ENCODE measurements around the gene PCBP2. TPM values are rescaled to one million over a fixed set of nuclear protein-coding genes. Genes with fewer than 3 reads are reported as not detected.
"Not testable (repeated sequence)": the region's sequence is repeated elsewhere in the genome, so short reads cannot be mapped to it uniquely, and the experiment has no call there.

Gene PCBP2
- polyA plus RNA-seq, 2 donors = 330 to 344 TPM

- H3K36me3 ChIP-seq (ENCODE audit: control insufficient read depth in 2 of 2, insufficient read depth in 2 of 2, low read length in 1 of 2) = peaks cover under 1% of the 10 kb centered on the region in 2 donors
- no peak overlapping the region for H3K27ac ChIP-seq (ENCODE audit: low read depth in 2 of 2, low read length in 1 of 2)
- WGBS, 2 donors = 80 to 87% methylated on average over 2 of the region's 2 CpGs
- H3K27me3 ChIP-seq (ENCODE audit: control insufficient read depth in 1 of 2, insufficient read depth in 2 of 2, low read length in 2 of 2) = no peaks in the 10 kb centered on the region
- no peak overlapping the region for H3K4me3 ChIP-seq (ENCODE audit: low read depth in 1 of 2, low read length in 2 of 2)
- H3K9me3 ChIP-seq (ENCODE audit: control insufficient read depth in 2 of 2, insufficient read depth in 1 of 2, low read depth in 1 of 2, low read length in 1 of 2) = no peaks in the 10 kb centered on the region
- no peaks in the 10 kb centered on the region for H3K4me1 ChIP-seq (ENCODE audit: control insufficient read depth in 2 of 2, insufficient read depth in 2 of 2, low read length in 1 of 2)
Observed at GRCh38 chr12:53419756-53420155, 32.1 kb upstream of the PCBP2 start.

GRCh38 chr12:53422247-53422646 lies 29.7 kb upstream of the PCBP2 start:
- H3K9me3 ChIP-seq (ENCODE audit: control insufficient read depth in 2 of 2, insufficient read depth in 1 of 2, low read depth in 1 of 2, low read length in 1 of 2); H3K27ac ChIP-seq (ENCODE audit: low read depth in 2 of 2, low read length in 1 of 2); H3K36me3 ChIP-seq (ENCODE audit: control insufficient read depth in 2 of 2, insufficient read depth in 2 of 2, low read length in 1 of 2); H3K4me3 ChIP-seq (ENCODE audit: low read depth in 1 of 2, low read length in 2 of 2); H3K4me1 ChIP-seq (ENCODE audit: control insufficient read depth in 2 of 2, insufficient read depth in 2 of 2, low read length in 1 of 2); H3K27me3 ChIP-seq (ENCODE audit: control insufficient read depth in 1 of 2, insufficient read depth in 2 of 2, low read length in 2 of 2): not testable (repeated sequence)
- WGBS, 2 donors = 83 to 90% methylated on average over 9 to 12 of the region's 12 CpGs

GRCh38 chr12:53423597-53423996 lies 28.3 kb upstream of the PCBP2 start, which contains the start of gene AMHR2:
Gene AMHR2, plus strand, starts transcription at chr12:53423855. Its CDS starts 80 bp downstream, at chr12:53423935.
- Histone ChIP-seq H3K27me3 (ENCODE audit: control insufficient read depth in 1 of 2, insufficient read depth in 2 of 2, low read length in 2 of 2) (no peaks in the 10 kb centered on the region), H3K36me3 (ENCODE audit: control insufficient read depth in 2 of 2, insufficient read depth in 2 of 2, low read length in 1 of 2) (no peaks in the 10 kb centered on the region), H3K4me1 (ENCODE audit: control insufficient read depth in 2 of 2, insufficient read depth in 2 of 2, low read length in 1 of 2) (no peaks in the 10 kb centered on the region), H3K27ac (ENCODE audit: low read depth in 2 of 2, low read length in 1 of 2) (no peak within 1 kb of the TSS), H3K9me3 (ENCODE audit: control insufficient read depth in 2 of 2, insufficient read depth in 1 of 2, low read depth in 1 of 2, low read length in 1 of 2) (no peaks in the 10 kb centered on the region), H3K4me3 (ENCODE audit: low read depth in 1 of 2, low read length in 2 of 2) (no peak within 1 kb of the TSS)
- 92 to 100% methylated on average over 1 of the region's 1 CpG for WGBS, 2 donors

- Histone ChIP-seq H3K27me3 (ENCODE audit: control insufficient read depth in 1 of 2, insufficient read depth in 2 of 2, low read length in 2 of 2) (no peaks in the 10 kb centered on the region), H3K36me3 (ENCODE audit: control insufficient read depth in 2 of 2, insufficient read depth in 2 of 2, low read length in 1 of 2) (no peaks in the 10 kb centered on the region), H3K9me3 (ENCODE audit: control insufficient read depth in 2 of 2, insufficient read depth in 1 of 2, low read depth in 1 of 2, low read length in 1 of 2) (no peaks in the 10 kb centered on the region), H3K27ac (ENCODE audit: low read depth in 2 of 2, low read length in 1 of 2) (no peak overlapping the region), H3K4me3 (ENCODE audit: low read depth in 1 of 2, low read length in 2 of 2) (no peak overlapping the region), H3K4me1 (ENCODE audit: control insufficient read depth in 2 of 2, insufficient read depth in 2 of 2, low read length in 1 of 2) (no peaks in the 10 kb centered on the region)
- WGBS, 2 donors = 65 to 84% methylated on average over 9 of the region's 9 CpGs
Observed at GRCh38 chr12:53424626-53425514, 27.0 kb upstream of the PCBP2 start.

GRCh38 chr12:53425515-53426150 lies 26.3 kb upstream of the PCBP2 start:
- Histone ChIP-seq H3K36me3 (ENCODE audit: control insufficient read depth in 2 of 2, insufficient read depth in 2 of 2, low read length in 1 of 2) (no peaks in the 10 kb centered on the region), H3K27ac (ENCODE audit: low read depth in 2 of 2, low read length in 1 of 2) (no peak overlapping the region), H3K4me3 (ENCODE audit: low read depth in 1 of 2, low read length in 2 of 2) (no peak overlapping the region), H3K9me3 (ENCODE audit: control insufficient read depth in 2 of 2, insufficient read depth in 1 of 2, low read depth in 1 of 2, low read length in 1 of 2) (no peaks in the 10 kb centered on the region), H3K4me1 (ENCODE audit: control insufficient read depth in 2 of 2, insufficient read depth in 2 of 2, low read length in 1 of 2) (no peaks in the 10 kb centered on the region), H3K27me3 (ENCODE audit: control insufficient read depth in 1 of 2, insufficient read depth in 2 of 2, low read length in 2 of 2) (no peaks in the 10 kb centered on the region)
- WGBS, 2 donors = 68 to 80% methylated on average over 10 to 11 of the region's 11 CpGs

- Histone ChIP-seq H3K4me3 (ENCODE audit: low read depth in 1 of 2, low read length in 2 of 2) (no peak overlapping the region), H3K36me3 (ENCODE audit: control insufficient read depth in 2 of 2, insufficient read depth in 2 of 2, low read length in 1 of 2) (no peaks in the 10 kb centered on the region), H3K9me3 (ENCODE audit: control insufficient read depth in 2 of 2, insufficient read depth in 1 of 2, low read depth in 1 of 2, low read length in 1 of 2) (no peaks in the 10 kb centered on the region), H3K27ac (ENCODE audit: low read depth in 2 of 2, low read length in 1 of 2) (no peak overlapping the region), H3K4me1 (ENCODE audit: control insufficient read depth in 2 of 2, insufficient read depth in 2 of 2, low read length in 1 of 2) (no peaks in the 10 kb centered on the region), H3K27me3 (ENCODE audit: control insufficient read depth in 1 of 2, insufficient read depth in 2 of 2, low read length in 2 of 2) (no peaks in the 10 kb centered on the region)
- WGBS, 2 donors = 61 to 63% methylated on average over 7 of the region's 7 CpGs
Observed at GRCh38 chr12:53427905-53428594, 23.9 kb upstream of the PCBP2 start.

GRCh38 chr12:53428741-53429140 lies 23.2 kb upstream of the PCBP2 start:
- H3K27ac ChIP-seq (ENCODE audit: low read depth in 2 of 2, low read length in 1 of 2) = no peak overlapping the region
- H3K36me3 ChIP-seq (ENCODE audit: control insufficient read depth in 2 of 2, insufficient read depth in 2 of 2, low read length in 1 of 2) = no peaks in the 10 kb centered on the region
- no peak overlapping the region for H3K4me3 ChIP-seq (ENCODE audit: low read depth in 1 of 2, low read length in 2 of 2)
- H3K4me1 ChIP-seq (ENCODE audit: control insufficient read depth in 2 of 2, insufficient read depth in 2 of 2, low read length in 1 of 2) = no peaks in the 10 kb centered on the region
- H3K27me3 ChIP-seq (ENCODE audit: control insufficient read depth in 1 of 2, insufficient read depth in 2 of 2, low read length in 2 of 2) = no peaks in the 10 kb centered on the region
- no peaks in the 10 kb centered on the region for H3K9me3 ChIP-seq (ENCODE audit: control insufficient read depth in 2 of 2, insufficient read depth in 1 of 2, low read depth in 1 of 2, low read length in 1 of 2)
- WGBS, 2 donors = 86 to 91% methylated on average over 7 of the region's 7 CpGs

GRCh38 chr12:53430116-53430515 lies 21.8 kb upstream of the PCBP2 start:
- WGBS, 2 donors = 82 to 88% methylated on average over 5 of the region's 5 CpGs
- H3K4me3 ChIP-seq (ENCODE audit: low read depth in 1 of 2, low read length in 2 of 2) = no peak overlapping the region
- no peaks in the 10 kb centered on the region for H3K27me3 ChIP-seq (ENCODE audit: control insufficient read depth in 1 of 2, insufficient read depth in 2 of 2, low read length in 2 of 2)
- no peaks in the 10 kb centered on the region for H3K9me3 ChIP-seq (ENCODE audit: control insufficient read depth in 2 of 2, insufficient read depth in 1 of 2, low read depth in 1 of 2, low read length in 1 of 2)
- no peak overlapping the region for H3K27ac ChIP-seq (ENCODE audit: low read depth in 2 of 2, low read length in 1 of 2)
- H3K4me1 ChIP-seq (ENCODE audit: control insufficient read depth in 2 of 2, insufficient read depth in 2 of 2, low read length in 1 of 2) = no peaks in the 10 kb centered on the region
- no peaks in the 10 kb centered on the region for H3K36me3 ChIP-seq (ENCODE audit: control insufficient read depth in 2 of 2, insufficient read depth in 2 of 2, low read length in 1 of 2)

- Histone ChIP-seq H3K4me1 (ENCODE audit: control insufficient read depth in 2 of 2, insufficient read depth in 2 of 2, low read length in 1 of 2) (no peaks in the 10 kb centered on the region), H3K36me3 (ENCODE audit: control insufficient read depth in 2 of 2, insufficient read depth in 2 of 2, low read length in 1 of 2) (no peaks in the 10 kb centered on the region), H3K27me3 (ENCODE audit: control insufficient read depth in 1 of 2, insufficient read depth in 2 of 2, low read length in 2 of 2) (no peaks in the 10 kb centered on the region), H3K9me3 (ENCODE audit: control insufficient read depth in 2 of 2, insufficient read depth in 1 of 2, low read depth in 1 of 2, low read length in 1 of 2) (no peaks in the 10 kb centered on the region), H3K4me3 (ENCODE audit: low read depth in 1 of 2, low read length in 2 of 2) (no peak overlapping the region), H3K27ac (ENCODE audit: low read depth in 2 of 2, low read length in 1 of 2) (no peak overlapping the region)
- 79 to 81% methylated on average over 7 of the region's 7 CpGs for WGBS, 2 donors
Observed at GRCh38 chr12:53431187-53431586, 20.7 kb upstream of the PCBP2 start.
